Measurements from ENCODE around the gene PRAC2.
A peak's percentile ranks its signal among the peaks of the same experiment; 100 is the strongest.

PRAC2 gene

GRCh38 chr17:48720266-48721008 is 2.5 kb upstream of the PRAC2 start:
- no peak for DNase-seq (ENCODE audit: low spot score)

- no peak for DNase-seq (ENCODE audit: low spot score)
Observed at GRCh38 chr17:48721009-48721402, 2.0 kb upstream of the PRAC2 start.

- DNase-seq (ENCODE audit: low spot score) = no peak
Observed at GRCh38 chr17:48722201-48722907, 631 bp upstream of the PRAC2 start, which contains the start of gene PRAC1. Gene PRAC1, minus strand, starts transcription at chr17:48722518. Its CDS starts 126 bp downstream, at chr17:48722392.

- no peak for DNase-seq (ENCODE audit: low spot score)
Observed at GRCh38 chr17:48723423-48724250, 652 bp downstream of the PRAC2 start.

- DNase-seq (ENCODE audit: low spot score) = peak; percentile 54
Observed at GRCh38 chr17:48724251-48725003, 1.4 kb downstream of the PRAC2 start.

- DNase-seq (ENCODE audit: low spot score) = no peak
Observed at GRCh38 chr17:48725004-48725287, 2.0 kb downstream of the PRAC2 start.

- no peak for DNase-seq (ENCODE audit: low spot score)
Observed at GRCh38 chr17:48725288-48726064, 2.5 kb downstream of the PRAC2 start.

GRCh38 chr17:48726114-48726915 is 3.3 kb downstream of the PRAC2 start:
- no peak for DNase-seq (ENCODE audit: low spot score)

- DNase-seq (ENCODE audit: low spot score) = no peak
Observed at GRCh38 chr17:48726916-48727286, 3.9 kb downstream of the PRAC2 start.

GRCh38 chr17:48727415-48728175 is 4.6 kb downstream of the PRAC2 start:
- DNase-seq (ENCODE audit: low spot score) = no peak

- DNase-seq (ENCODE audit: low spot score) = peak; percentile 57
Observed at GRCh38 chr17:48728232-48729231, 5.5 kb downstream of the PRAC2 start, which contains the start of gene HOXB13. Gene HOXB13, minus strand, starts transcription at chr17:48728750. Its CDS starts 157 bp downstream, at chr17:48728593.

GRCh38 chr17:48729335-48730239 is 6.6 kb downstream of the PRAC2 start:
- no peak for DNase-seq (ENCODE audit: low spot score)

GRCh38 chr17:48730240-48730550 is 7.2 kb downstream of the PRAC2 start:
- no peak for DNase-seq (ENCODE audit: low spot score)

GRCh38 chr17:48731355-48731754 is 8.4 kb downstream of the PRAC2 start:
- DNase-seq (ENCODE audit: low spot score) = no peak

GRCh38 chr17:48732688-48733629 is 10.0 kb downstream of the PRAC2 start:
- peak; percentile 47 for DNase-seq (ENCODE audit: low spot score)

GRCh38 chr17:48733632-48734328 is 10.8 kb downstream of the PRAC2 start:
- DNase-seq (ENCODE audit: low spot score) = no peak
